PC-3 (cell line): ENCODE data around the gene CCDC116. TPM values are rescaled to one million over a fixed set of nuclear protein-coding genes. Genes with fewer than 3 reads are reported as not detected.

Experiments
- ATAC-seq: fragments of 200-7000 bp; cut with Tn5 transposase; 2 replicates; pipeline ENCODE4 v1.9.1; 2020; ENCODE audit warnings: mild to moderate bottlenecking, moderate library complexity
- BruUV-seq: library from RNA; stranded (reverse); fragments of 400-500 nt; replicated peaks from 2 replicates; lab custom pipeline; 2021; lab: Mats Ljungman, UMichigan
- CTCF ChIA-PET: fragments of 300-600 bp; sonication (Branson Sonifier 250); formaldehyde crosslinking; loops from one replicate; lab custom pipeline; 2022; ENCODE audit warnings: antibody characterized with exemption; lab: Charles Lee
- POLR2A ChIA-PET: fragments of 300-600 bp; sonication (Branson Sonifier 250); formaldehyde crosslinking; loops from one replicate; lab custom pipeline; 2022; ENCODE audit warnings: antibody characterized with exemption; ENCODE audit not compliant: unreplicated experiment; lab: Charles Lee
- DNase-seq: peaks from one replicate; pipeline ENCODE4 v3.0.0-alpha.2; 2015
- H2AFZ ChIP-seq: fragments of 300-600 bp; sonication (generic); 2 replicates; pipeline ENCODE4 v1.6.0; 2016; ENCODE audit warnings: antibody characterized with exemption, low read length
- H3F3A ChIP-seq: fragments of 300-600 bp; sonication (generic); one replicate; pipeline ENCODE4 v1.6.0; 2017; ENCODE audit warnings: antibody characterized with exemption, low read length, control low read depth, mild to moderate bottlenecking; ENCODE audit not compliant: unreplicated experiment
- H3K27ac ChIP-seq: fragments of 300-600 bp; sonication (generic); 2 replicates; pipeline ENCODE4 v1.5.1; 2016; ENCODE audit warnings: mild to moderate bottlenecking, low read length
- H3K27me3 ChIP-seq: fragments of 300-600 bp; sonication (generic); 2 replicates; pipeline ENCODE4 v1.6.1; 2016; ENCODE audit warnings: low read length, mixed read lengths
- H3K36me3 ChIP-seq: fragments of 300-600 bp; sonication (generic); 2 replicates; pipeline ENCODE4 v1.6.1; 2016; ENCODE audit warnings: low read depth, mixed run types, low read length, mixed read lengths
- H3K4me1 ChIP-seq: fragments of 300-600 bp; sonication (generic); 2 replicates; pipeline ENCODE4 v1.5.1; 2016; ENCODE audit warnings: low read length; ENCODE audit not compliant: insufficient read depth
- H3K4me2 ChIP-seq: fragments of 300-600 bp; sonication (generic); 2 replicates; pipeline ENCODE4 v1.6.0; 2016; ENCODE audit warnings: low read length
- H3K4me3 ChIP-seq: fragments of 300-600 bp; sonication (generic); 2 replicates; pipeline ENCODE4 v1.5.1; 2016; ENCODE audit warnings: mild to moderate bottlenecking, low read length, mixed read lengths
- H3K79me2 ChIP-seq: fragments of 300-600 bp; sonication (generic); 2 replicates; pipeline ENCODE4 v1.6.1; 2017; ENCODE audit warnings: low read length, mixed read lengths
- H3K9ac ChIP-seq: fragments of 300-600 bp; sonication (generic); 2 replicates; pipeline ENCODE4 v1.6.0; 2016; ENCODE audit warnings: mild to moderate bottlenecking, low read length
- H3K9me2 ChIP-seq: fragments of 300-600 bp; sonication (generic); replicated peaks from 2 replicates; pipeline ENCODE4 v1.6.1; 2016; ENCODE audit warnings: mixed run types, low read length, mixed read lengths
- H3K9me3 ChIP-seq: fragments of 300-600 bp; sonication (generic); 2 replicates; pipeline ENCODE4 v1.6.1; 2016; ENCODE audit warnings: low read length, mixed read lengths
- H4K20me1 ChIP-seq: fragments of 300-600 bp; sonication (generic); 2 replicates; pipeline ENCODE4 v1.6.1; 2016; ENCODE audit warnings: low read length, mixed read lengths
- CTCF ChIP-seq: fragments of 300-600 bp; sonication (generic); conservative IDR thresholded peaks from 2 replicates; pipeline ENCODE4 v1.5.1; 2017; ENCODE audit warnings: antibody characterized with exemption, low read depth, mild to moderate bottlenecking, low read length
- EZH2 ChIP-seq: fragments of 300-600 bp; sonication (generic); IDR thresholded peaks from one replicate; pipeline ENCODE4 v1.6.1; 2017; ENCODE audit warnings: antibody characterized with exemption, mild to moderate bottlenecking, low read length; ENCODE audit not compliant: unreplicated experiment
- EZH2phosphoT487 ChIP-seq: fragments of 300-600 bp; sonication (generic); IDR thresholded peaks from 2 replicates; pipeline ENCODE4 v1.6.1; 2018; ENCODE audit warnings: mild to moderate bottlenecking, antibody characterized with exemption, low read length, borderline replicate concordance
- intact Hi-C: fragments of 100-400 bp; cut with micrococcal nuclease; formaldehyde crosslinking; loops from 2 replicates; pipeline ENCODE4 v1.9.0; 2023
- total RNA-seq: library from RNA; depleted of rRNA; stranded (reverse); fragments of >200 nt; gene quantifications from 2 replicates; pipeline ENCODE4 v1.2.3, GENCODE V29; 2014

Gene CCDC116
- total RNA-seq, 1 experiment from 2014 or later, result not detected

GRCh38 chr22:21650280-21650679 lies 17.7 kb downstream of the CCDC116 start:
- Histone ChIP-seq H3K9me2 (no peaks in the 10 kb centered on the region), H3K4me1 (no peaks in the 10 kb centered on the region), H3K27ac (no peak overlapping the region), H4K20me1 (no peaks in the 10 kb centered on the region), H3K4me3 (no peak overlapping the region), H3K36me3 (no peaks in the 10 kb centered on the region), H3K9me3 (no peaks in the 10 kb centered on the region), H3K9ac (no peak overlapping the region), H2AFZ (no peak overlapping the region), H3K27me3 (no peaks in the 10 kb centered on the region), H3F3A (no peaks in the 10 kb centered on the region), H3K4me2 (no peak overlapping the region), H3K79me2 (peaks cover 13% of the 10 kb centered on the region)
- intact Hi-C loops, result no loop called here
- no peak for DNase-seq
- CTCF ChIA-PET, result no interaction called here
- POLR2A ChIA-PET, result no interaction called here
- TF ChIP-seq CTCF (no peak), EZH2 (no peak), EZH2phosphoT487 (no peak)
- no peak for ATAC-seq
- BruUV-seq, result no TSS peak

- Histone ChIP-seq H3K27me3 (no peaks in the 10 kb centered on the region), H3K9me2 (no peaks in the 10 kb centered on the region), H2AFZ (peak overlapping the region; percentile 98), H3K9ac (peak overlapping the region; percentile 81), H3K4me2 (peak overlapping the region; percentile 96), H3F3A (no peaks in the 10 kb centered on the region), H3K9me3 (no peaks in the 10 kb centered on the region), H3K4me3 (peak overlapping the region; percentile 83), H3K36me3 (no peaks in the 10 kb centered on the region), H3K79me2 (peaks cover 13% of the 10 kb centered on the region), H3K4me1 (no peaks in the 10 kb centered on the region), H4K20me1 (no peaks in the 10 kb centered on the region), H3K27ac (no peak overlapping the region)
- DNase-seq (no peak), ATAC-seq (peak; percentile 14; the same call in 1 of the 2 replicates)
- BruUV-seq, result TSS peak; percentile 0
- ChIA-PET CTCF (no interaction called here), POLR2A (no interaction called here)
- intact Hi-C loops, result no loop called here
- TF ChIP-seq EZH2phosphoT487 (no peak), EZH2 (no peak), CTCF (no peak)
These were observed 18.4 kb downstream of the CCDC116 start for GRCh38 chr22:21650823-21651520.

GRCh38 chr22:21651521-21652009 lies 19.0 kb downstream of the CCDC116 start:
- peak; percentile 9 for DNase-seq
- Histone ChIP-seq H4K20me1 (no peaks in the 10 kb centered on the region), H3K79me2 (peaks cover 13% of the 10 kb centered on the region), H3K9me3 (no peaks in the 10 kb centered on the region), H3K9ac (peak overlapping the region; percentile 81), H3K9me2 (no peaks in the 10 kb centered on the region), H3K4me2 (peak overlapping the region; percentile 96), H3K4me1 (no peaks in the 10 kb centered on the region), H2AFZ (peak overlapping the region; percentile 98), H3F3A (no peaks in the 10 kb centered on the region), H3K4me3 (peak overlapping the region; percentile 83), H3K27ac (peak overlapping the region; percentile 23; the same call in 1 of the 2 replicates), H3K27me3 (no peaks in the 10 kb centered on the region), H3K36me3 (no peaks in the 10 kb centered on the region)
- TF ChIP-seq EZH2, result no peak
- no peak for TF ChIP-seq CTCF
- TF ChIP-seq EZH2phosphoT487, result no peak
- ChIA-PET CTCF (interaction anchor here (0.7 kb wide), 1 partner anchor 868 kb away, joined by 3 read pairs; no protein-coding TSS in a partner anchor), POLR2A (no interaction called here)
- no TSS peak for BruUV-seq
- peak; percentile 17 for ATAC-seq
- intact Hi-C loops, result no loop called here
